PC-3 (cell line): ENCODE data around the gene WDFY1.

Experiments
- CTCF ChIP-seq: fragments of 300-600 bp; sonication (generic); conservative IDR thresholded peaks from 2 replicates; pipeline ENCODE4 v1.5.1; 2017; ENCODE audit warnings: antibody characterized with exemption, low read depth, mild to moderate bottlenecking, low read length
- EZH2 ChIP-seq: fragments of 300-600 bp; sonication (generic); IDR thresholded peaks from one replicate; pipeline ENCODE4 v1.6.1; 2017; ENCODE audit warnings: antibody characterized with exemption, mild to moderate bottlenecking, low read length; ENCODE audit not compliant: unreplicated experiment

- TF ChIP-seq CTCF: no peak
- no peak for TF ChIP-seq EZH2
These were observed 71.5 kb downstream of the WDFY1 start for GRCh38 chr2:223873672-223874071.
